Kidney (tissue), 14 donors: ENCODE data around the gene DEPDC5. TPM values are rescaled to one million over a fixed set of nuclear protein-coding genes. Genes with fewer than 3 reads are reported as not detected.

Source experiments
- DNase-seq, 5 donors: peaks; one replicate each; pipeline ENCODE4 v3.0.0-alpha.2; 2013 to 2020
- FAIRE-seq: peaks from 2 replicates; lab custom pipeline; 2012; peaks lifted over from hg19 to GRCh38; lab: Jason Lieb, UNC
- H3K27ac ChIP-seq, 2 donors: one replicate each; pipeline ENCODE4 v1.7.0; 2013; ENCODE audit warnings: low read depth in 2 of 2, low read length in 2 of 2, inconsistent platforms in 1 of 2
- H3K27me3 ChIP-seq: one replicate; pipeline ENCODE4 v1.7.1; 2013; ENCODE audit warnings: low read length, inconsistent platforms; ENCODE audit not compliant: control insufficient read depth, insufficient read depth
- H3K36me3 ChIP-seq, 3 donors: one replicate each; pipeline versions ENCODE4 v1.7.0 to v1.7.1; 2013; ENCODE audit warnings: low read length in 3 of 3, control low read depth in 1 of 3, inconsistent platforms in 1 of 3; ENCODE audit not compliant: insufficient read depth in 3 of 3, control insufficient read depth in 2 of 3
- H3K4me1 ChIP-seq, 3 donors: one replicate each; pipeline versions ENCODE4 v1.7.0 to v1.7.1; 2013; ENCODE audit warnings: low read length in 3 of 3, inconsistent platforms in 1 of 3, low read depth in 1 of 3; ENCODE audit not compliant: control insufficient read depth in 2 of 3, insufficient read depth in 2 of 3
- H3K4me3 ChIP-seq, 3 donors: one replicate each; pipeline versions ENCODE4 v1.7.0 to v1.8.1; 2013; ENCODE audit warnings: low read length in 3 of 3, control low read depth in 1 of 3, inconsistent platforms in 1 of 3
- H3K9ac ChIP-seq, 3 donors: one replicate each; pipeline versions ENCODE4 v1.7.0 to v1.7.1; 2013; ENCODE audit warnings: low read length in 3 of 3, control low read depth in 1 of 3, inconsistent platforms in 1 of 3
- H3K9me3 ChIP-seq, 3 donors: one replicate each; pipeline versions ENCODE4 v1.7.0 to v1.7.1; 2013; ENCODE audit warnings: low read length in 3 of 3, control low read depth in 1 of 3, inconsistent platforms in 1 of 3; ENCODE audit not compliant: control insufficient read depth in 2 of 3, insufficient read depth in 1 of 3
- CTCF ChIP-seq: IDR thresholded peaks from 3 replicates; pipeline ENCODE4 v1.5.1; 2012; ENCODE audit warnings: mild to moderate bottlenecking, moderate library complexity, borderline replicate concordance; ENCODE audit not compliant: insufficient read depth; ENCODE audit errors: extremely low read depth
- intact Hi-C: fragments of 100-400 bp; cut with DNase I; formaldehyde crosslinking; loops from one replicate; pipeline ENCODE4 v1.11.1; 2022
- polyA plus RNA-seq: library from polyadenylated mRNA; stranded (reverse); fragments of 350-450 nt; fragmentation: Illumina TruSeq; extraction: RNeasy Lipid Tissue Mini Kit (QIAGEN cat#74804); gene quantifications from one replicate; pipeline ENCODE4 v1.2.3, GENCODE V29; 2014; ENCODE audit warnings: low read depth, low replicate concordance; ENCODE audit not compliant: insufficient read depth
- total RNA-seq: library from RNA; stranded (reverse); fragmentation: NEBNext Ultra II Directional; extraction: Animal tissue kit (Norgen Biotek cat#: 25700); gene quantifications from one replicate; pipeline ENCODE4 v1.2.1, GENCODE V29; 2021
- donor health status: control.
- donor health status: control.
- donor health status: control.
- donor health status: control.
- donor health status: control.
- donor health status: DM: yes; HTN: yes; CAD: no.
- donor health status: Normal renal cell carcinoma (clear cell type).

DEPDC5 gene
- total and polyA plus RNA-seq, 2 donors from 2014 or later: 12.1 to 27.3 TPM

- intact Hi-C loops: no loop called here
- Histone ChIP-seq H3K36me3 (peaks cover 9 to 58% (median 38%) of the 10 kb centered on the region in 3 donors), H3K27me3 (no peaks in the 10 kb centered on the region), H3K9me3 (no peaks in the 10 kb centered on the region), H3K9ac (no peak overlapping the region), H3K27ac (no peak overlapping the region), H3K4me3 (no peak overlapping the region), H3K4me1 (no peaks in the 10 kb centered on the region)
- no peak for TF ChIP-seq CTCF
- FAIRE-seq: no peak
- DNase-seq: no peak
These were observed 38.6 kb upstream of the DEPDC5 start for GRCh38 chr22:31715147-31715778.

GRCh38 chr22:31719850-31720471 is 33.9 kb upstream of the DEPDC5 start:
- FAIRE-seq: no peak

GRCh38 chr22:31723723-31724122 is 30.1 kb upstream of the DEPDC5 start:
- Histone ChIP-seq H3K9me3 (no peaks in the 10 kb centered on the region), H3K9ac (no peak overlapping the region), H3K4me1 (no peaks in the 10 kb centered on the region), H3K27me3 (no peaks in the 10 kb centered on the region), H3K27ac (no peak overlapping the region), H3K4me3 (no peak overlapping the region), H3K36me3 (peaks cover 0 to 28% (median 12%) of the 10 kb centered on the region in 3 donors)
- FAIRE-seq (no peak), DNase-seq (no peak)
- TF ChIP-seq CTCF: no peak
- intact Hi-C loops: no loop called here

More at GRCh38 chr22:31719850-31720471, 33.9 kb upstream of the DEPDC5 start:
- no peak for DNase-seq
- intact Hi-C loops: no loop called here
- Histone ChIP-seq H3K27me3 (no peaks in the 10 kb centered on the region), H3K27ac (no peak overlapping the region), H3K9me3 (no peaks in the 10 kb centered on the region), H3K4me3 (no peak overlapping the region), H3K4me1 (no peaks in the 10 kb centered on the region), H3K9ac (no peak overlapping the region), H3K36me3 (peaks cover 2 to 44% (median 25%) of the 10 kb centered on the region in 3 donors)
- TF ChIP-seq CTCF: no peak
